ENCODE results near the gene GATA2. TPM values are rescaled to one million over a fixed set of nuclear protein-coding genes. Genes with fewer than 3 reads are reported as not detected.
A peak's percentile ranks its signal among the peaks of the same experiment; 100 is the strongest.

The GATA2 gene
- total and polyA plus RNA-seq, 4 experiments from 2014 or later: not detected

GRCh38 chr3:128490915-128491690, 1.9 kb downstream of the GATA2 start:
- ChIA-PET CTCF (ENCODE audit: partially characterized antibody) (interaction anchor here (1.5 kb wide), 1 partner anchor 64 kb away, joined by 4 read pairs; no protein-coding TSS in a partner anchor), POLR2A (ENCODE audit: partially characterized antibody) (interaction anchor here (0.8 kb wide), 1 partner anchor 337 kb away, joined by 3 read pairs; no protein-coding TSS in a partner anchor)
- peak overlapping the region in 2 of 7 donors; percentile 4 to 62 for H3K27ac Mint-ChIP-seq
- peaks cover 45 to 52% of the 10 kb centered on the region in 2 donors for H3K27me3 Mint-ChIP-seq
- Histone ChIP-seq H3K4me1 (ENCODE audit: insufficient read depth, low read length) (peaks cover 71% of the 10 kb centered on the region), H3K9me3 (ENCODE audit: control insufficient read depth in 1 of 2, low read length in 2 of 2) (no peaks in the 10 kb centered on the region), H3K4me3 (ENCODE audit: low read length in 2 of 2) (no peak overlapping the region), H3K27me3 (ENCODE audit: insufficient read depth, low read length) (peaks cover 59% of the 10 kb centered on the region), H3K27ac (ENCODE audit: low read depth, low read length) (no peak overlapping the region), H3K36me3 (ENCODE audit: insufficient read depth, low read length) (no peaks in the 10 kb centered on the region)
- H3K9me3 Mint-ChIP-seq: peaks cover 0 to 2% (median 0%) of the 10 kb centered on the region in 8 donors
- no peak for DNase-seq
- peaks cover 16 to 60% (median 32%) of the 10 kb centered on the region in 4 donors for H3K4me1 Mint-ChIP-seq
- intact Hi-C loops (cut with micrococcal nuclease): loop anchor here (10.0 kb wide), 1 partner anchor 186 kb away; no protein-coding TSS in a partner anchor
- H3K36me3 Mint-ChIP-seq: no peaks in the 10 kb centered on the region
- peak overlapping the region in 4 of 8 donors; percentile 58 to 85 (median 71) for H3K4me3 Mint-ChIP-seq

GRCh38 chr3:128490650-128490914, 2.4 kb downstream of the GATA2 start:
- DNase-seq: no peak
- H3K36me3 Mint-ChIP-seq: no peaks in the 10 kb centered on the region
- peaks cover 41 to 50% of the 10 kb centered on the region in 2 donors for H3K27me3 Mint-ChIP-seq
- H3K27ac Mint-ChIP-seq: peak overlapping the region in 2 of 7 donors; percentile 4 to 62
- peaks cover 0 to 2% (median 0%) of the 10 kb centered on the region in 8 donors for H3K9me3 Mint-ChIP-seq
- no peaks in the 10 kb centered on the region for H3K36me3 ChIP-seq (ENCODE audit: insufficient read depth, low read length)
- H3K9me3 ChIP-seq (ENCODE audit: control insufficient read depth in 1 of 2, low read length in 2 of 2): no peaks in the 10 kb centered on the region
- no peak overlapping the region for H3K4me3 ChIP-seq (ENCODE audit: low read length in 2 of 2)
- H3K4me1 Mint-ChIP-seq: peaks cover 16 to 56% (median 31%) of the 10 kb centered on the region in 4 donors
- peak overlapping the region in 4 of 8 donors; percentile 25 to 86 (median 84) for H3K4me3 Mint-ChIP-seq
- H3K27me3 ChIP-seq (ENCODE audit: insufficient read depth, low read length): peaks cover 62% of the 10 kb centered on the region
- no peak overlapping the region for H3K27ac ChIP-seq (ENCODE audit: low read depth, low read length)
- peaks cover 71% of the 10 kb centered on the region for H3K4me1 ChIP-seq (ENCODE audit: insufficient read depth, low read length)
- intact Hi-C loops (cut with micrococcal nuclease): loop anchor here (10.0 kb wide), 1 partner anchor 186 kb away; no protein-coding TSS in a partner anchor
- CTCF ChIA-PET (ENCODE audit: partially characterized antibody): interaction anchor here (1.4 to 1.5 kb wide), 2 partner anchors 9 to 63 kb away, joined by 4 read pairs; no protein-coding TSS in a partner anchor
- POLR2A ChIA-PET (ENCODE audit: partially characterized antibody): interaction anchor here (0.8 kb wide), 1 partner anchor 337 kb away, joined by 3 read pairs; no protein-coding TSS in a partner anchor

- intact Hi-C loops (cut with micrococcal nuclease): loop anchor here (10.0 kb wide), 1 partner anchor 185 kb away; no protein-coding TSS in a partner anchor
- Mint-ChIP-seq H3K36me3 (no peaks in the 10 kb centered on the region), H3K4me1 (peaks cover 16 to 61% (median 31%) of the 10 kb centered on the region in 4 donors), H3K27me3 (peaks cover 43 to 51% of the 10 kb centered on the region in 2 donors), H3K9me3 (peaks cover 0 to 2% (median 0%) of the 10 kb centered on the region in 8 donors), H3K4me3 (peak overlapping the region; percentile 73 to 86 (median 80)), H3K27ac (peak overlapping the region in 1 of 7 donors; percentile 62)
- peaks cover 67% of the 10 kb centered on the region for H3K27me3 ChIP-seq (ENCODE audit: insufficient read depth, low read length)
- H3K27ac ChIP-seq (ENCODE audit: low read depth, low read length): no peak overlapping the region
- peak in 1 of 5 donors; percentile 26 for DNase-seq
- no peaks in the 10 kb centered on the region for H3K36me3 ChIP-seq (ENCODE audit: insufficient read depth, low read length)
- H3K4me3 ChIP-seq (ENCODE audit: low read length in 2 of 2): peak overlapping the region; percentile 23 to 42
- peaks cover 71% of the 10 kb centered on the region for H3K4me1 ChIP-seq (ENCODE audit: insufficient read depth, low read length)
- CTCF ChIA-PET (ENCODE audit: partially characterized antibody): interaction anchor here (1.4 kb wide), 1 partner anchor 9 kb away, joined by 4 read pairs; no protein-coding TSS in a partner anchor
- no peaks in the 10 kb centered on the region for H3K9me3 ChIP-seq (ENCODE audit: control insufficient read depth in 1 of 2, low read length in 2 of 2)
- POLR2A ChIA-PET (ENCODE audit: partially characterized antibody): interaction anchor here (0.8 kb wide), 1 partner anchor 336 kb away, joined by 3 read pairs; no protein-coding TSS in a partner anchor
Observed at GRCh38 chr3:128489927-128490649, 2.9 kb downstream of the GATA2 start.

- Histone ChIP-seq H3K27me3 (ENCODE audit: insufficient read depth, low read length) (peaks cover 71% of the 10 kb centered on the region), H3K27ac (ENCODE audit: low read depth, low read length) (no peak overlapping the region), H3K36me3 (ENCODE audit: insufficient read depth, low read length) (no peaks in the 10 kb centered on the region), H3K4me3 (ENCODE audit: low read length in 2 of 2) (peak overlapping the region; percentile 23 to 42), H3K4me1 (ENCODE audit: insufficient read depth, low read length) (peaks cover 71% of the 10 kb centered on the region), H3K9me3 (ENCODE audit: control insufficient read depth in 1 of 2, low read length in 2 of 2) (no peaks in the 10 kb centered on the region)
- DNase-seq: no peak
- Mint-ChIP-seq H3K27me3 (peaks cover 44 to 53% of the 10 kb centered on the region in 2 donors), H3K4me1 (peaks cover 16 to 66% (median 32%) of the 10 kb centered on the region in 4 donors), H3K36me3 (no peaks in the 10 kb centered on the region), H3K27ac (peak overlapping the region in 1 of 7 donors; percentile 62), H3K4me3 (peak overlapping the region; percentile 73 to 86 (median 80)), H3K9me3 (peaks cover 0 to 2% (median 0%) of the 10 kb centered on the region in 8 donors)
- CTCF ChIA-PET (ENCODE audit: partially characterized antibody): interaction anchor here (1.4 kb wide), 1 partner anchor 10 kb away, joined by 4 read pairs; no protein-coding TSS in a partner anchor
- intact Hi-C loops (cut with micrococcal nuclease): no loop called here
- POLR2A ChIA-PET (ENCODE audit: partially characterized antibody): no interaction called here
Observed at GRCh38 chr3:128489674-128489926, 3.4 kb downstream of the GATA2 start.

- H3K4me1 Mint-ChIP-seq: peaks cover 16 to 64% (median 33%) of the 10 kb centered on the region in 4 donors
- H3K27ac ChIP-seq (ENCODE audit: low read depth, low read length): no peak overlapping the region
- peak overlapping the region in 1 of 7 donors; percentile 64 for H3K27ac Mint-ChIP-seq
- peaks cover 42 to 49% of the 10 kb centered on the region in 2 donors for H3K27me3 Mint-ChIP-seq
- POLR2A ChIA-PET (ENCODE audit: partially characterized antibody): no interaction called here
- H3K36me3 ChIP-seq (ENCODE audit: insufficient read depth, low read length): no peaks in the 10 kb centered on the region
- H3K36me3 Mint-ChIP-seq: no peaks in the 10 kb centered on the region
- no peaks in the 10 kb centered on the region for H3K9me3 ChIP-seq (ENCODE audit: control insufficient read depth in 1 of 2, low read length in 2 of 2)
- peaks cover 72% of the 10 kb centered on the region for H3K27me3 ChIP-seq (ENCODE audit: insufficient read depth, low read length)
- H3K9me3 Mint-ChIP-seq: peaks cover 0 to 2% (median 0%) of the 10 kb centered on the region in 8 donors
- CTCF ChIA-PET (ENCODE audit: partially characterized antibody): interaction anchor here (1.4 kb wide), 1 partner anchor 10 kb away, joined by 4 read pairs; no protein-coding TSS in a partner anchor
- peak overlapping the region in 7 of 8 donors; percentile 79 to 91 (median 82) for H3K4me3 Mint-ChIP-seq
- H3K4me1 ChIP-seq (ENCODE audit: insufficient read depth, low read length): peaks cover 71% of the 10 kb centered on the region
- DNase-seq: peak in 2 of 5 donors; percentile 33
- intact Hi-C loops (cut with micrococcal nuclease): no loop called here
- H3K4me3 ChIP-seq (ENCODE audit: low read length in 2 of 2): peak overlapping the region in 1 of 2 donors; percentile 42
Observed at GRCh38 chr3:128488991-128489673, 3.9 kb downstream of the GATA2 start.

- Mint-ChIP-seq H3K36me3 (no peaks in the 10 kb centered on the region), H3K9me3 (peaks cover 0 to 2% (median 0%) of the 10 kb centered on the region in 8 donors), H3K27me3 (peaks cover 44 to 50% of the 10 kb centered on the region in 2 donors), H3K4me3 (peak overlapping the region; percentile 61 to 91 (median 80)), H3K27ac (peak overlapping the region in 1 of 7 donors; percentile 64), H3K4me1 (peaks cover 19 to 66% (median 37%) of the 10 kb centered on the region in 4 donors)
- no peak overlapping the region for H3K27ac ChIP-seq (ENCODE audit: low read depth, low read length)
- no peaks in the 10 kb centered on the region for H3K9me3 ChIP-seq (ENCODE audit: control insufficient read depth in 1 of 2, low read length in 2 of 2)
- H3K36me3 ChIP-seq (ENCODE audit: insufficient read depth, low read length): no peaks in the 10 kb centered on the region
- peak overlapping the region in 1 of 2 donors; percentile 42 for H3K4me3 ChIP-seq (ENCODE audit: low read length in 2 of 2)
- intact Hi-C loops (cut with micrococcal nuclease): no loop called here
- ChIA-PET CTCF (ENCODE audit: partially characterized antibody) (no interaction called here), POLR2A (ENCODE audit: partially characterized antibody) (no interaction called here)
- H3K4me1 ChIP-seq (ENCODE audit: insufficient read depth, low read length): peaks cover 76% of the 10 kb centered on the region
- no peak for DNase-seq
- H3K27me3 ChIP-seq (ENCODE audit: insufficient read depth, low read length): peaks cover 72% of the 10 kb centered on the region
Observed at GRCh38 chr3:128488636-128488990, 4.4 kb downstream of the GATA2 start.

All from CD4-positive, alpha-beta memory T cell (primary cell).